HEK293 (cell line): ENCODE measurements around the gene PLEKHA3.

Experiments
- CTCF ChIA-PET: fragments of 350-600 bp; formaldehyde crosslinking; extraction: SDS; loops from one replicate; lab custom pipeline; 2021; ENCODE audit warnings: antibody characterized with exemption; lab: Yijun Ruan, JAX
- POLR2A ChIA-PET: fragments of 300-600 bp; formaldehyde crosslinking; extraction: SDS; loops from one replicate; lab custom pipeline; 2020; ENCODE audit warnings: antibody characterized with exemption, inconsistent platforms; lab: Yijun Ruan, JAX
- H3K27ac ChIP-seq: fragments of 200-500 bp; sonication (Bioruptor generic); 2 replicates; pipeline ENCODE4 v1.5.1; 2014; ENCODE audit warnings: low read depth, low read length, control low read depth, inconsistent platforms; ENCODE audit errors: extremely low read depth
- H3K36me3 ChIP-seq, 2 experiments: fragments of 200-500 bp in 1 of 2; sonication (Bioruptor generic) in 1 of 2; 1 replicate in 1 of 2; 2 replicates in 1 of 2; pipeline ENCODE4 v1.5.1; 2014 to 2017; ENCODE audit warnings: inconsistent platforms in 2 of 2, low read length in 2 of 2; ENCODE audit not compliant: control insufficient read depth in 2 of 2, insufficient read depth in 1 of 2
- H3K4me1 ChIP-seq: fragments of 200-500 bp; sonication (Bioruptor generic); 2 replicates; pipeline ENCODE4 v1.5.1; 2014; ENCODE audit warnings: mild to moderate bottlenecking, low read length, inconsistent platforms; ENCODE audit not compliant: control insufficient read depth, insufficient read depth
- H3K4me3 ChIP-seq: 2 replicates; pipeline ENCODE4 v1.5.1; 2011; ENCODE audit warnings: low read depth, mild to moderate bottlenecking, control low read depth, low read length, moderate library complexity
- H3K9me3 ChIP-seq: fragments of 200-500 bp; sonication (Bioruptor generic); 2 replicates; pipeline ENCODE4 v1.5.1; 2014; ENCODE audit warnings: low read depth, low read length, inconsistent platforms; ENCODE audit not compliant: control insufficient read depth, insufficient read depth
- GLIS1 ChIP-seq: fragments of 450-650 bp; formaldehyde crosslinking; IDR thresholded peaks from 2 replicates; pipeline ENCODE4 v1.5.1; 2016; ENCODE audit warnings: missing biosample characterization, missing genetic modification characterization
- GLIS2 ChIP-seq: fragments of 450-650 bp; formaldehyde crosslinking; IDR thresholded peaks from 2 replicates; pipeline ENCODE4 v1.5.1; 2016; ENCODE audit warnings: missing biosample characterization, missing genetic modification characterization
- HOXC10 ChIP-seq: sonication (generic); formaldehyde crosslinking; IDR thresholded peaks from 2 replicates; pipeline ENCODE4 v1.8.1; 2023; ENCODE audit warnings: mild to moderate bottlenecking, missing genetic modification reagents
- HOXD13 ChIP-seq: sonication (generic); formaldehyde crosslinking; IDR thresholded peaks from 2 replicates; pipeline ENCODE4 v1.8.0; 2022; ENCODE audit warnings: missing genetic modification reagents, borderline replicate concordance
- IKZF3 ChIP-seq: fragments of 450-650 bp; IDR thresholded peaks from 2 replicates; pipeline ENCODE4 v1.5.0; 2018; ENCODE audit warnings: missing biosample characterization, mild to moderate bottlenecking, missing genetic modification characterization, moderate library complexity
- KLF16 ChIP-seq: fragments of 450-650 bp; formaldehyde crosslinking; IDR thresholded peaks from 2 replicates; pipeline ENCODE4 v1.5.1; 2017; ENCODE audit warnings: missing biosample characterization, missing genetic modification characterization
- KLF9 ChIP-seq: fragments of 450-650 bp; formaldehyde crosslinking; IDR thresholded peaks from 2 replicates; pipeline ENCODE4 v1.5.1; 2016; ENCODE audit warnings: missing biosample characterization, missing genetic modification characterization, low read depth
- ZBTB17 ChIP-seq: fragments of 450-650 bp; formaldehyde crosslinking; IDR thresholded peaks from 2 replicates; pipeline ENCODE4 v1.5.1; 2016; ENCODE audit warnings: missing biosample characterization, missing genetic modification characterization
- ZBTB48 ChIP-seq: fragments of 450-650 bp; formaldehyde crosslinking; IDR thresholded peaks from 2 replicates; pipeline ENCODE4 v1.5.1; 2016; ENCODE audit warnings: missing biosample characterization, missing genetic modification characterization
- ZBTB8A ChIP-seq: fragments of 450-650 bp; formaldehyde crosslinking; IDR thresholded peaks from 2 replicates; pipeline ENCODE4 v1.5.1; 2016; ENCODE audit warnings: missing biosample characterization, missing genetic modification characterization
- ZNF112 ChIP-seq: fragments of 450-650 bp; formaldehyde crosslinking; IDR thresholded peaks from 2 replicates; pipeline ENCODE4 v1.5.0; 2017; ENCODE audit warnings: missing biosample characterization, missing genetic modification characterization
- ZNF146 ChIP-seq: fragments of 450-650 bp; formaldehyde crosslinking; IDR thresholded peaks from 2 replicates; pipeline ENCODE4 v1.5.1; 2016; ENCODE audit warnings: missing biosample characterization, missing genetic modification characterization
- ZNF335 ChIP-seq: fragments of 450-650 bp; formaldehyde crosslinking; conservative IDR thresholded peaks from 2 replicates; pipeline ENCODE4 v1.5.1; 2016; ENCODE audit warnings: missing biosample characterization, missing genetic modification characterization
- ZNF391 ChIP-seq: fragments of 450-650 bp; formaldehyde crosslinking; IDR thresholded peaks from 2 replicates; pipeline ENCODE4 v1.5.1; 2016; ENCODE audit warnings: low read depth, missing biosample characterization, missing genetic modification characterization, borderline replicate concordance
- ZNF394 ChIP-seq: fragments of 450-650 bp; formaldehyde crosslinking; IDR thresholded peaks from 2 replicates; pipeline ENCODE4 v1.5.1; 2016; ENCODE audit warnings: missing biosample characterization, missing genetic modification characterization, mild to moderate bottlenecking, moderate library complexity, borderline replicate concordance
- ZNF423 ChIP-seq: fragments of 450-650 bp; formaldehyde crosslinking; IDR thresholded peaks from 2 replicates; pipeline ENCODE4 v1.5.1; 2016; ENCODE audit warnings: missing biosample characterization, missing genetic modification characterization
- ZNF596 ChIP-seq: fragments of 450-650 bp; IDR thresholded peaks from 2 replicates; pipeline ENCODE4 v1.5.0; 2018; ENCODE audit warnings: missing biosample characterization, mild to moderate bottlenecking, missing genetic modification characterization, moderate library complexity
- ZNF660 ChIP-seq: fragments of 450-650 bp; IDR thresholded peaks from 2 replicates; pipeline ENCODE4 v1.5.1; 2018; ENCODE audit warnings: missing biosample characterization, mild to moderate bottlenecking, missing genetic modification characterization
- ZXDB ChIP-seq: fragments of 450-650 bp; formaldehyde crosslinking; IDR thresholded peaks from 2 replicates; pipeline ENCODE4 v1.5.1; 2016; ENCODE audit warnings: missing biosample characterization, missing genetic modification characterization
- TF ChIP-seq, protein P1 (sequence below): fragments of 450-650 bp; formaldehyde crosslinking; optimal IDR thresholded peaks from 2 replicates; pipeline ENCODE3; 2016; ENCODE audit warnings: missing biosample characterization, mild to moderate bottlenecking, missing genetic modification characterization
- TF ChIP-seq, protein P2 (sequence below): fragments of 450-650 bp; formaldehyde crosslinking; IDR thresholded peaks from 2 replicates; pipeline ENCODE4 v1.5.1; 2016; ENCODE audit warnings: missing biosample characterization, missing genetic modification characterization
- TF ChIP-seq, protein P3 (sequence below): fragments of 450-650 bp; formaldehyde crosslinking; IDR thresholded peaks from 2 replicates; pipeline ENCODE4 v1.5.1; 2016; ENCODE audit warnings: missing biosample characterization, missing genetic modification characterization
- TF ChIP-seq, protein P4 (sequence below): fragments of 450-650 bp; formaldehyde crosslinking; IDR thresholded peaks from 2 replicates; pipeline ENCODE4 v1.5.1; 2016; ENCODE audit warnings: missing biosample characterization, missing genetic modification characterization

Gene PLEKHA3

DNA sequence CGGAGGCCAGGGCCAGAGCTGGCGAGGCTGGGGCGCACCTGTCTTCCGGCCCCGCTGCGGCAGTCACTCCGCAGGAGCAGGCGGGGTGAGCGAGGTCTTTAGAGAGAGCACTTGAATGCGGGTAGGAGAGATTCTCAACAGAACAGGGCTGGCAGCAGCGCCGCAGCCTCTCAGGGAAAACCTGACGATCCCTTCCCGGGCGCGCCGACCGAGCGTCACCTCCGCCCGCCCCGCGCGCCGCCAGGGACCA lies 29.8 kb upstream of the PLEKHA3 start:
- POLR2A ChIA-PET = interaction anchor here (0.6 to 2.1 kb wide), 21 partner anchors 13 to 805 kb away, joined by 3 to 33 read pairs (median 6); partner anchors contain the start of genes PDE11A, PLEKHA3 and RBM45
- peak overlapping the region; percentile 92 for H3K4me3 ChIP-seq
- no peaks in the 10 kb centered on the region for H3K9me3 ChIP-seq
- 0 out of 2 replicates have a peak, but pooled peaks cover 9% of the 10 kb centered on the region for H3K4me1 ChIP-seq
- CTCF ChIA-PET = interaction anchor here (3.3 kb wide), 1 partner anchor 36 kb away, joined by 16 read pairs; no protein-coding TSS in a partner anchor
- TF ChIP-seq ZNF423 (tag by site-specific recombination) (no peak), GLIS1 (tag by site-specific recombination) (no peak), ZNF596 (peak; percentile 51; the same call in 1 of the 2 replicates), ZNF660 (0 out of 2 replicates have a peak, but pooled peaks have one; percentile 32), ZBTB48 (tag by site-specific recombination) (peak; percentile 78)
- TF ChIP-seq, protein P1, sequence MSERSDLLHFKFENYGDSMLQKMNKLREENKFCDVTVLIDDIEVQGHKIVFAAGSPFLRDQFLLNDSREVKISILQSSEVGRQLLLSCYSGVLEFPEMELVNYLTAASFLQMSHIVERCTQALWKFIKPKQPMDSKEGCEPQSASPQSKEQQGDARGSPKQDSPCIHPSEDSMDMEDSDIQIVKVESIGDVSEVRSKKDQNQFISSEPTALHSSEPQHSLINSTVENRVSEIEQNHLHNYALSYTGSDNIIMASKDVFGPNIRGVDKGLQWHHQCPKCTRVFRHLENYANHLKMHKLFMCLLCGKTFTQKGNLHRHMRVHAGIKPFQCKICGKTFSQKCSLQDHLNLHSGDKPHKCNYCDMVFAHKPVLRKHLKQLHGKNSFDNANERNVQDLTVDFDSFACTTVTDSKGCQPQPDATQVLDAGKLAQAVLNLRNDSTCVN (tag by site-specific recombination) = no peak
- H3K36me3 ChIP-seq = peaks cover 9 to 39% of the 10 kb centered on the region in 2 experiments
- H3K27ac ChIP-seq = peak overlapping the region; percentile 83

DNA sequence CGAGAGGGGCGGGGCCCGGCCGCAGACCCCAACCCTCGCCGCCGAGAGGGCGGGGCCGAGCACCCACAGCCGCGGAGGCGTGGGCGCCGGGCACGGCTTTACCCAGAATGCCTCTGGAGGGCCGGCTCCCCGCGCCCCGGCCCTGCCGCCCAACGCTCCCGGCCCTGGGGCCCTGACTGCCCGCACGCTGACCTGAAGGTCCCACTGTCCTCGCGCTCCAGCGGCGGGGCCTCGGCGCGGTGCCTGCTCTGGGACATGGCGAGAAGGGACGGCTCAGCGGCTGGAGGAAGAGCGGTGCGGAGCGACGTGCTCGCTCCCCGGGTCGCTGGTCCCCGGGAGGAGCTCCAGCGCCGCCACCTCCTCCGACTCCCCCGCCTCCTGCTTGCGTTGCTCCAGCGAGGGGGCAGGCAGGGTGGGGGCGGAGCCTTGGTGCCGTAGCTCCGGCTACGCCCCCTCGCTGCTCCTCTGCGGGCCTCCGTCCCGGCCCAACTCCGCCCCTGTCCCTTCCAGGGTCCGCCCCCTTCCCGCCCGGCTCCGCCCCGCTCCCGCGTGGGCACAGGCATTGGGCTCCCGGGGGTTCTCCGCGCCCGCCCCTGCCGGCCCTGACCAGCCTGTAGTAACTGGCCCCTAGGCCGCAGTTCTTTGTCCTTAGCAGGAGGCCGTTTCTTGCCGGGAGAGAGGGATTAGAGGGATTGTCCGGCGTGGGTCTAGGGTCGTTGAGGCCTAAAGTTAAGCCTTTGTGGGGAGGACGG lies 29.3 kb upstream of the PLEKHA3 start, which contains the start of the genes PJVK and PRKRA:
Gene PJVK, plus strand, starts transcription at position 605 of the 752 bp plus-strand sequence. CDS start 2,032 bp downstream, outside the sequence.
Gene PRKRA, minus strand, starts transcription at position 402 of the 752 bp plus-strand sequence. Its CDS starts 145 bp downstream, at position 257.
- no peaks in the 10 kb centered on the region for H3K9me3 ChIP-seq
- CTCF ChIA-PET = interaction anchor here (0.6 to 3.3 kb wide), 3 partner anchors 23 to 85 kb away, joined by 3 to 16 read pairs (median 3); no protein-coding TSS in a partner anchor
- POLR2A ChIA-PET = interaction anchor here (0.6 to 2.1 kb wide), 26 partner anchors 10 to 805 kb away, joined by 3 to 33 read pairs (median 5); partner anchors contain the start of genes PDE11A, PLEKHA3 and RBM45
- 0 out of 2 replicates have a peak, but pooled peaks cover 9% of the 10 kb centered on the region for H3K4me1 ChIP-seq
- H3K4me3 ChIP-seq = peak within 1 kb of the TSS; percentile 92
- peaks cover 9 to 34% of the 10 kb centered on the region in 2 experiments for H3K36me3 ChIP-seq
- peak within 1 kb of the TSS; percentile 83 for H3K27ac ChIP-seq
- 0 out of 2 replicates have a peak, but pooled peaks have one; percentile 72 for TF ChIP-seq HOXC10 (CRISPR knock-in tag)
- peak; percentile 89 for TF ChIP-seq ZNF335 (tag by site-specific recombination)
- peak; percentile 16; the same call in 1 of the 2 replicates for TF ChIP-seq IKZF3
- TF ChIP-seq ZNF394 (tag by site-specific recombination) = peak; percentile 32; the same call in 1 of the 2 replicates
- TF ChIP-seq ZNF112 = no peak
- TF ChIP-seq ZNF146 = peak; percentile 7; the same call in 1 of the 2 replicates
- 0 out of 2 replicates have a peak, but pooled peaks have one; percentile 48 for TF ChIP-seq ZNF391
- TF ChIP-seq KLF16 (tag by site-specific recombination) = peak; percentile 86
- TF ChIP-seq, protein P2, sequence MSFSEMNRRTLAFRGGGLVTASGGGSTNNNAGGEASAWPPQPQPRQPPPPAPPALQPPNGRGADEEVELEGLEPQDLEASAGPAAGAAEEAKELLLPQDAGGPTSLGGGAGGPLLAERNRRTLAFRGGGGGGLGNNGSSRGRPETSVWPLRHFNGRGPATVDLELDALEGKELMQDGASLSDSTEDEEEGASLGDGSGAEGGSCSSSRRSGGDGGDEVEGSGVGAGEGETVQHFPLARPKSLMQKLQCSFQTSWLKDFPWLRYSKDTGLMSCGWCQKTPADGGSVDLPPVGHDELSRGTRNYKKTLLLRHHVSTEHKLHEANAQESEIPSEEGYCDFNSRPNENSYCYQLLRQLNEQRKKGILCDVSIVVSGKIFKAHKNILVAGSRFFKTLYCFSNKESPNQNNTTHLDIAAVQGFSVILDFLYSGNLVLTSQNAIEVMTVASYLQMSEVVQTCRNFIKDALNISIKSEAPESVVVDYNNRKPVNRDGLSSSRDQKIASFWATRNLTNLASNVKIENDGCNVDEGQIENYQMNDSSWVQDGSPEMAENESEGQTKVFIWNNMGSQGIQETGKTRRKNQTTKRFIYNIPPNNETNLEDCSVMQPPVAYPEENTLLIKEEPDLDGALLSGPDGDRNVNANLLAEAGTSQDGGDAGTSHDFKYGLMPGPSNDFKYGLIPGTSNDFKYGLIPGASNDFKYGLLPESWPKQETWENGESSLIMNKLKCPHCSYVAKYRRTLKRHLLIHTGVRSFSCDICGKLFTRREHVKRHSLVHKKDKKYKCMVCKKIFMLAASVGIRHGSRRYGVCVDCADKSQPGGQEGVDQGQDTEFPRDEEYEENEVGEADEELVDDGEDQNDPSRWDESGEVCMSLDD (tag by site-specific recombination) = peak; percentile 59
- TF ChIP-seq, protein P3, sequence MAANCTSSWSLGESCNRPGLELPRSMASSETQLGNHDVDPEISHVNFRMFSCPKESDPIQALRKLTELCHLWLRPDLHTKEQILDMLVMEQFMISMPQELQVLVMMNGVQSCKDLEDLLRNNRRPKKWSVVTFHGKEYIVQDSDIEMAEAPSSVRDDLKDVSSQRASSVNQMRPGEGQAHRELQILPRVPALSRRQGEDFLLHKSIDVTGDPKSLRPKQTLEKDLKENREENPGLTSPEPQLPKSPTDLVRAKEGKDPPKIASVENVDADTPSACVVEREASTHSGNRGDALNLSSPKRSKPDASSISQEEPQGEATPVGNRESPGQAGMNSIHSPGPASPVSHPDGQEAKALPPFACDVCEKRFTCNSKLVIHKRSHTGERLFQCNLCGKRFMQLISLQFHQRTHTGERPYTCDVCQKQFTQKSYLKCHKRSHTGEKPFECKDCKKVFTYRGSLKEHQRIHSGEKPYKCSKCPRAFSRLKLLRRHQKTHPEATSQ = peak; percentile 94; the same call in 1 of the 2 replicates
- no peak for TF ChIP-seq HOXD13
- TF ChIP-seq, protein P4, sequence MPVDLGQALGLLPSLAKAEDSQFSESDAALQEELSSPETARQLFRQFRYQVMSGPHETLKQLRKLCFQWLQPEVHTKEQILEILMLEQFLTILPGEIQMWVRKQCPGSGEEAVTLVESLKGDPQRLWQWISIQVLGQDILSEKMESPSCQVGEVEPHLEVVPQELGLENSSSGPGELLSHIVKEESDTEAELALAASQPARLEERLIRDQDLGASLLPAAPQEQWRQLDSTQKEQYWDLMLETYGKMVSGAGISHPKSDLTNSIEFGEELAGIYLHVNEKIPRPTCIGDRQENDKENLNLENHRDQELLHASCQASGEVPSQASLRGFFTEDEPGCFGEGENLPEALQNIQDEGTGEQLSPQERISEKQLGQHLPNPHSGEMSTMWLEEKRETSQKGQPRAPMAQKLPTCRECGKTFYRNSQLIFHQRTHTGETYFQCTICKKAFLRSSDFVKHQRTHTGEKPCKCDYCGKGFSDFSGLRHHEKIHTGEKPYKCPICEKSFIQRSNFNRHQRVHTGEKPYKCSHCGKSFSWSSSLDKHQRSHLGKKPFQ = no peak
- TF ChIP-seq ZBTB17 (tag by site-specific recombination) = 0 out of 2 replicates have a peak, but pooled peaks have one; percentile 27
- peak; percentile 80 for TF ChIP-seq GLIS2
- TF ChIP-seq, protein P1 (tag by site-specific recombination) = peak; percentile 95
- peak; percentile 79 for TF ChIP-seq ZBTB8A (tag by site-specific recombination)
- peak; percentile 86 for TF ChIP-seq KLF9 (tag by site-specific recombination)
- TF ChIP-seq ZXDB (tag by site-specific recombination) = peak; percentile 78
